Measurements from ENCODE around the gene MYEOV. TPM values are rescaled to one million over a fixed set of nuclear protein-coding genes. Genes with fewer than 3 reads are reported as not detected.
A peak's percentile ranks its signal among the peaks of the same experiment; 100 is the strongest.

MYEOV gene
- polyA plus RNA-seq, 3 donors: 0.03 TPM; not detected in 2

DNA sequence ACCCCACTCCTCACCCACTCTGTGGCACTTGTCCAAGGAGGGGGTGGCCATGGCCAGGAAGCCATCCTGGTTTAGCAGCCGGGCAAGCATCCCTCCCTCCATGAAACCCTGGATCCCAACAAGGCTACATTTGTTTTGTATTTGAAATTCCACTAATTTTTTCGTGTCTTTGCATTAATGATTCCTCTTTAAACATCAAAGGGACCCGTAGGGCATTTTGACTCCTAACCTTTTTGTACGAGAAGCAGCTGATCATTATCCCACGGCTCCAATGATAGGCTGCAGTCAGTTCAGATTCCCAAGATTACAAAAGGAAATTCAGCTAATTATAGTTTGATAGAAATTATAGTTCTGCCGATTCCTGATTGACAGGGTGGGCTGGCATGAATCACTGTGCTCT is 10.7 kb downstream of the MYEOV start:
- intact Hi-C loops (cut with micrococcal nuclease): no loop called here
- Mint-ChIP-seq H3K4me1 (peaks cover 33% of the 10 kb centered on the region), H3K27me3 (ENCODE audit: low read depth in 3 of 3) (peaks cover 36 to 49% (median 37%) of the 10 kb centered on the region in 3 donors), H3K4me3 (no peak overlapping the region), H3K27ac (no peak overlapping the region), H3K36me3 (peaks cover 0 to 6% of the 10 kb centered on the region in 2 donors), H3K9me3 (peaks cover 0 to 2% (median 0%) of the 10 kb centered on the region in 7 donors)
- TF ChIP-seq, protein P1, sequence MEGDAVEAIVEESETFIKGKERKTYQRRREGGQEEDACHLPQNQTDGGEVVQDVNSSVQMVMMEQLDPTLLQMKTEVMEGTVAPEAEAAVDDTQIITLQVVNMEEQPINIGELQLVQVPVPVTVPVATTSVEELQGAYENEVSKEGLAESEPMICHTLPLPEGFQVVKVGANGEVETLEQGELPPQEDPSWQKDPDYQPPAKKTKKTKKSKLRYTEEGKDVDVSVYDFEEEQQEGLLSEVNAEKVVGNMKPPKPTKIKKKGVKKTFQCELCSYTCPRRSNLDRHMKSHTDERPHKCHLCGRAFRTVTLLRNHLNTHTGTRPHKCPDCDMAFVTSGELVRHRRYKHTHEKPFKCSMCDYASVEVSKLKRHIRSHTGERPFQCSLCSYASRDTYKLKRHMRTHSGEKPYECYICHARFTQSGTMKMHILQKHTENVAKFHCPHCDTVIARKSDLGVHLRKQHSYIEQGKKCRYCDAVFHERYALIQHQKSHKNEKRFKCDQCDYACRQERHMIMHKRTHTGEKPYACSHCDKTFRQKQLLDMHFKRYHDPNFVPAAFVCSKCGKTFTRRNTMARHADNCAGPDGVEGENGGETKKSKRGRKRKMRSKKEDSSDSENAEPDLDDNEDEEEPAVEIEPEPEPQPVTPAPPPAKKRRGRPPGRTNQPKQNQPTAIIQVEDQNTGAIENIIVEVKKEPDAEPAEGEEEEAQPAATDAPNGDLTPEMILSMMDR (IDR thresholded peaks at IDR 0.05): no peak
- H3K27me3 ChIP-seq (ENCODE audit: control insufficient read depth in 2 of 2, insufficient read depth in 2 of 2, low read length in 2 of 2): peaks cover 0 to 6% of the 10 kb centered on the region in 2 donors
- no peaks in the 10 kb centered on the region for H3K36me3 ChIP-seq (replicated peaks in 1 of 2; ENCODE audit: control insufficient read depth in 1 of 2, insufficient read depth in 2 of 2, low read length in 2 of 2)
- no CpG with 5 or more reads among the region's 6 CpGs for WGBS (ENCODE audit: insufficient coverage)
- no peaks in the 10 kb centered on the region for H3K79me2 ChIP-seq (ENCODE audit: insufficient read depth, low read length)
- H3K9me3 ChIP-seq (replicated peaks in 1 of 2; ENCODE audit: control insufficient read depth in 1 of 2, insufficient read depth in 1 of 2, low read length in 2 of 2): no peaks in the 10 kb centered on the region
- no peak overlapping the region for H3K9ac ChIP-seq (ENCODE audit: insufficient read depth, low read length, poor library complexity, severe bottlenecking)
- H2AFZ ChIP-seq (ENCODE audit: insufficient read depth, low read depth, low read length, poor library complexity, severe bottlenecking): no peak overlapping the region
- H3K4me2 ChIP-seq (replicated peaks; ENCODE audit: extremely low read depth, low read length, poor library complexity, severe bottlenecking): no peak overlapping the region
- H3K4me1 ChIP-seq (ENCODE audit: control insufficient read depth in 1 of 2, insufficient read depth in 2 of 2, low read length in 2 of 2): peaks cover 16 to 21% of the 10 kb centered on the region in 2 donors
- no peak overlapping the region for H3K27ac ChIP-seq (ENCODE audit: low read depth in 1 of 2, low read length in 2 of 2)
- DNase-seq: no peak
- no peaks in the 10 kb centered on the region for H4K20me1 ChIP-seq (ENCODE audit: insufficient read depth, low read length)
- no peak overlapping the region for H3K4me3 ChIP-seq (replicated peaks in 1 of 3; ENCODE audit: low read depth in 2 of 3, low read length in 3 of 3)

GRCh38 chr11:69305885-69306540 is 12.1 kb downstream of the MYEOV start:
- intact Hi-C loops (cut with micrococcal nuclease): no loop called here
- H3K79me2 ChIP-seq (ENCODE audit: insufficient read depth, low read length): no peaks in the 10 kb centered on the region
- TF ChIP-seq, protein P1 (IDR thresholded peaks at IDR 0.05): no peak

More at GRCh38 chr11:69305885-69306540, 12.1 kb downstream of the MYEOV start:
- peak overlapping the region in 1 of 2 donors; percentile 3 for H3K4me3 Mint-ChIP-seq
- Histone ChIP-seq H3K4me3 (replicated peaks in 1 of 3; ENCODE audit: low read depth in 2 of 3, low read length in 3 of 3) (no peak overlapping the region), H3K9ac (ENCODE audit: insufficient read depth, low read length, poor library complexity, severe bottlenecking) (no peak overlapping the region), H3K4me1 (ENCODE audit: control insufficient read depth in 1 of 2, insufficient read depth in 2 of 2, low read length in 2 of 2) (peaks cover 13 to 17% of the 10 kb centered on the region in 2 donors), H4K20me1 (ENCODE audit: insufficient read depth, low read length) (no peaks in the 10 kb centered on the region), H3K36me3 (replicated peaks in 1 of 2; ENCODE audit: control insufficient read depth in 1 of 2, insufficient read depth in 2 of 2, low read length in 2 of 2) (no peaks in the 10 kb centered on the region), H3K27ac (ENCODE audit: low read depth in 1 of 2, low read length in 2 of 2) (no peak overlapping the region), H3K9me3 (replicated peaks in 1 of 2; ENCODE audit: control insufficient read depth in 1 of 2, insufficient read depth in 1 of 2, low read length in 2 of 2) (no peaks in the 10 kb centered on the region), H3K27me3 (ENCODE audit: control insufficient read depth in 2 of 2, insufficient read depth in 2 of 2, low read length in 2 of 2) (peaks cover 0 to 3% of the 10 kb centered on the region in 2 donors), H3K4me2 (replicated peaks; ENCODE audit: extremely low read depth, low read length, poor library complexity, severe bottlenecking) (no peak overlapping the region), H2AFZ (ENCODE audit: insufficient read depth, low read depth, low read length, poor library complexity, severe bottlenecking) (no peak overlapping the region)
- H3K27me3 Mint-ChIP-seq (ENCODE audit: low read depth in 3 of 3): peaks cover 28 to 41% (median 32%) of the 10 kb centered on the region in 3 donors
- H3K4me1 Mint-ChIP-seq: peaks cover 26% of the 10 kb centered on the region
- peaks cover 0 to 2% (median 0%) of the 10 kb centered on the region in 7 donors for H3K9me3 Mint-ChIP-seq
- H3K36me3 Mint-ChIP-seq: no peaks in the 10 kb centered on the region
- H3K27ac Mint-ChIP-seq: peak overlapping the region in 1 of 7 donors; percentile 27
- no peak for DNase-seq
- 93% methylated on average over 8 of the region's 11 CpGs for WGBS (ENCODE audit: insufficient coverage)
